Mesothelial cell of epicardium (in vitro differentiated cells): ENCODE measurements around the gene MGMT. TPM values are rescaled to one million over a fixed set of nuclear protein-coding genes. Genes with fewer than 3 reads are reported as not detected.

ENCODE experiments used
- DNase-seq, 2 experiments: peaks; one replicate each; pipeline ENCODE4 v3.0.0; 2021; ENCODE audit warnings: low spot score in 2 of 2; ENCODE audit not compliant: unreplicated experiment in 2 of 2
- H3K27ac Mint-ChIP-seq: 2 replicates; pipeline ENCODE4 v1.8.0; 2021; ENCODE audit warnings: mixed read lengths
- H3K27me3 Mint-ChIP-seq: 2 replicates; pipeline ENCODE4 v1.8.0; 2021; ENCODE audit warnings: low read depth, mixed read lengths
- H3K36me3 Mint-ChIP-seq: 2 replicates; pipeline ENCODE4 v1.8.0; 2021; ENCODE audit warnings: mixed read lengths
- H3K4me1 Mint-ChIP-seq: 2 replicates; pipeline ENCODE4 v1.8.0; 2021; ENCODE audit warnings: mixed read lengths
- H3K4me3 Mint-ChIP-seq: 2 replicates; pipeline ENCODE4 v1.8.0; 2021; ENCODE audit warnings: mild to moderate bottlenecking, moderate library complexity, mixed read lengths
- H3K9me3 Mint-ChIP-seq: 2 replicates; pipeline ENCODE4 v1.8.0; 2021; ENCODE audit warnings: mixed read lengths
- CTCF ChIP-seq: fragments of 200-600 bp; sonication (generic); IDR thresholded peaks from one replicate; pipeline ENCODE4 v1.5.0; 2021; ENCODE audit warnings: antibody characterized with exemption; ENCODE audit not compliant: unreplicated experiment
- total RNA-seq: library from RNA; stranded (reverse); gene quantifications from 3 replicates; pipeline ENCODE4 v1.2.1, GENCODE V29; 2021

MGMT gene
- total RNA-seq, 1 donor from 2014 or later: 35.7 TPM

- no peak for TF ChIP-seq CTCF
- H3K4me3 Mint-ChIP-seq: no peak overlapping the region
- H3K27ac Mint-ChIP-seq: no peak overlapping the region
- no peaks in the 10 kb centered on the region for H3K27me3 Mint-ChIP-seq
- H3K36me3 Mint-ChIP-seq: no peaks in the 10 kb centered on the region
- peaks cover 9% of the 10 kb centered on the region for H3K9me3 Mint-ChIP-seq
- no peak for DNase-seq
- no peaks in the 10 kb centered on the region for H3K4me1 Mint-ChIP-seq
Measured at GRCh38 chr10:129615921-129616525, 149.0 kb downstream of the MGMT start.

- peaks cover 5% of the 10 kb centered on the region for H3K4me1 Mint-ChIP-seq
- no peak overlapping the region for H3K27ac Mint-ChIP-seq
- no peak for TF ChIP-seq CTCF
- H3K36me3 Mint-ChIP-seq: no peaks in the 10 kb centered on the region
- DNase-seq: no peak
- peaks cover 9% of the 10 kb centered on the region for H3K9me3 Mint-ChIP-seq
- no peak overlapping the region for H3K4me3 Mint-ChIP-seq
- no peaks in the 10 kb centered on the region for H3K27me3 Mint-ChIP-seq
Measured at GRCh38 chr10:129617768-129618167, 150.7 kb downstream of the MGMT start.

GRCh38 chr10:129621062-129621461 is 154.0 kb downstream of the MGMT start:
- no peak overlapping the region for H3K4me3 Mint-ChIP-seq
- H3K27ac Mint-ChIP-seq: no peak overlapping the region
- no peak for TF ChIP-seq CTCF
- no peaks in the 10 kb centered on the region for H3K27me3 Mint-ChIP-seq
- peaks cover 15% of the 10 kb centered on the region for H3K4me1 Mint-ChIP-seq
- H3K36me3 Mint-ChIP-seq: no peaks in the 10 kb centered on the region
- peaks cover 9% of the 10 kb centered on the region for H3K9me3 Mint-ChIP-seq
- DNase-seq: no peak

GRCh38 chr10:129621693-129622092 is 154.7 kb downstream of the MGMT start:
- no peak for DNase-seq
- no peak overlapping the region for H3K27ac Mint-ChIP-seq
- no peak for TF ChIP-seq CTCF
- no peaks in the 10 kb centered on the region for H3K27me3 Mint-ChIP-seq
- no peak overlapping the region for H3K4me3 Mint-ChIP-seq
- peaks cover 9% of the 10 kb centered on the region for H3K9me3 Mint-ChIP-seq
- H3K4me1 Mint-ChIP-seq: peaks cover 15% of the 10 kb centered on the region
- no peaks in the 10 kb centered on the region for H3K36me3 Mint-ChIP-seq

- H3K36me3 Mint-ChIP-seq: no peaks in the 10 kb centered on the region
- peaks cover 17% of the 10 kb centered on the region for H3K4me1 Mint-ChIP-seq
- H3K9me3 Mint-ChIP-seq: peaks cover 5% of the 10 kb centered on the region
- DNase-seq: no peak
- no peak overlapping the region for H3K4me3 Mint-ChIP-seq
- no peak overlapping the region for H3K27ac Mint-ChIP-seq
- no peak for TF ChIP-seq CTCF
- H3K27me3 Mint-ChIP-seq: no peaks in the 10 kb centered on the region
Measured at GRCh38 chr10:129622291-129622690, 155.2 kb downstream of the MGMT start.

GRCh38 chr10:129622736-129623135 is 155.7 kb downstream of the MGMT start:
- DNase-seq: no peak
- Mint-ChIP-seq H3K9me3 (peaks cover under 1% of the 10 kb centered on the region), H3K36me3 (no peaks in the 10 kb centered on the region), H3K27me3 (no peaks in the 10 kb centered on the region), H3K27ac (no peak overlapping the region), H3K4me1 (peaks cover 17% of the 10 kb centered on the region), H3K4me3 (no peak overlapping the region)
- no peak for TF ChIP-seq CTCF
